Fibroblast of lung (primary cell): ENCODE data around the gene C17orf50. TPM values are rescaled to one million over a fixed set of nuclear protein-coding genes. Genes with fewer than 3 reads are reported as not detected.

Experiments used
- DNase-seq, 2 donors: peaks; one replicate each; pipeline versions ENCODE4 v3.0.0 to v3.0.0-alpha.2; 2010; ENCODE audit warnings: low read depth in 2 of 2
- H2AFZ ChIP-seq: 2 replicates; pipeline ENCODE4 v1.5.1; 2012; ENCODE audit warnings: low read length, control low read depth, inconsistent platforms
- H3K27ac ChIP-seq: 2 replicates; pipeline ENCODE4 v1.5.1; 2011; ENCODE audit warnings: low read length, control low read depth; ENCODE audit not compliant: insufficient read depth
- H3K27me3 ChIP-seq: 2 replicates; pipeline ENCODE4 v1.5.1; 2011; ENCODE audit warnings: mild to moderate bottlenecking, low read length; ENCODE audit not compliant: control insufficient read depth, insufficient read depth
- H3K36me3 ChIP-seq: 2 replicates; pipeline ENCODE4 v1.5.1; 2011; ENCODE audit warnings: low read length; ENCODE audit not compliant: control insufficient read depth, insufficient read depth
- H3K4me1 ChIP-seq: 2 replicates; pipeline ENCODE4 v1.5.1; 2011; ENCODE audit warnings: low read length; ENCODE audit not compliant: control insufficient read depth, insufficient read depth; ENCODE audit errors: extremely low read depth
- H3K4me2 ChIP-seq: 2 replicates; pipeline ENCODE4 v1.5.1; 2011; ENCODE audit warnings: low read length, control low read depth; ENCODE audit not compliant: insufficient read depth; ENCODE audit errors: extremely low read depth
- H3K4me3 ChIP-seq, 4 experiments: fragments of 200-600 bp in 1 of 4; sonication (generic) in 1 of 4; replicated peaks in 1 of 4; 2 replicates each; pipeline ENCODE4 v1.5.1; 2011 to 2016; ENCODE audit warnings: low read length in 4 of 4, low read depth in 3 of 4, mild to moderate bottlenecking in 3 of 4, control low read depth in 2 of 4, inconsistent platforms in 1 of 4, mixed read lengths in 1 of 4; ENCODE audit not compliant: insufficient read depth in 1 of 4; ENCODE audit errors: control extremely low read depth in 1 of 4
- H3K79me2 ChIP-seq: 2 replicates; pipeline ENCODE4 v1.5.1; 2012; ENCODE audit warnings: mild to moderate bottlenecking, low read length, inconsistent platforms; ENCODE audit not compliant: control insufficient read depth, insufficient read depth
- H3K9ac ChIP-seq: 2 replicates; pipeline ENCODE4 v1.5.1; 2011; ENCODE audit warnings: mild to moderate bottlenecking, low read length, control low read depth; ENCODE audit not compliant: insufficient read depth
- H3K9me3 ChIP-seq: 2 replicates; pipeline ENCODE4 v1.5.1; 2012; ENCODE audit warnings: low read depth, low read length; ENCODE audit not compliant: control insufficient read depth, insufficient read depth
- H4K20me1 ChIP-seq: 2 replicates; pipeline ENCODE4 v1.5.1; 2011; ENCODE audit warnings: low read length; ENCODE audit not compliant: control insufficient read depth, insufficient read depth; ENCODE audit errors: extremely low read depth
- CTCF ChIP-seq, 2 donors: IDR thresholded peaks in 1 of 2; conservative IDR thresholded peaks in 1 of 2; 1 replicate in 1 of 2; 2 replicates in 1 of 2; pipeline ENCODE4 v1.5.1; 2011 to 2012; ENCODE audit warnings: low read length in 2 of 2, control low read depth in 1 of 2, inconsistent platforms in 1 of 2, low read depth in 1 of 2, mild to moderate bottlenecking in 1 of 2
- EZH2 ChIP-seq: IDR thresholded peaks from 2 replicates; pipeline ENCODE4 v1.5.1; 2012; ENCODE audit warnings: low read length, control low read depth, mild to moderate bottlenecking; ENCODE audit errors: missing control alignments
- polyA plus RNA-seq, 2 donors: library from polyadenylated mRNA; depleted of rRNA in 1 of 2; stranded (reverse) in 1 of 2; unstranded in 1 of 2; fragments of >200 nt; gene quantifications; 2 replicates each; pipeline ENCODE4 v1.2.1, GENCODE V29; 2011 to 2012; ENCODE audit warnings: missing spikeins in 1 of 2
- total RNA-seq: library from RNA; depleted of rRNA; stranded (reverse); fragments of >200 nt; gene quantifications from 2 replicates; pipeline ENCODE4 v1.2.1, GENCODE V29; 2014

Gene C17orf50
- total and polyA plus RNA-seq, 2 donors (not counting 1 experiment from before 2014, with no cell fraction given), result not detected

DNA sequence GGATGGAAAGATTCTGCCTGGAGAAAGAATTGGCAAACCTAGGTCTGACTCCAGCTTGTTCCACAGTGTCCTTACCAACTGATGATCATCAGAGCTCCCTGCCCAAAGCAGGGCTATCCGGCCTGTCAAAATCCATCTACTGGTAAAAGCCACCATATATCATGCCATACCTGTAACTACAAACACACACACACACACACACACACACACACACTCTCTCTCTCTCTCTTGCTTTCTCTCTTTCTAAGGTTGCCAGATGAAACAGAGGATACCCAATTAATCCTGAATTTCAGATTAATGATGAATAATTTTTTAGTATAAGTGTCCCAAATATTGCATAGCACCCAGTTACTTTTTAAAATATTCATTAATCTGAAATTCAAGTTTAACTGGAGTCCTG, 36.3 kb downstream of the C17orf50 start:
- H3K4me2 ChIP-seq, result no peak overlapping the region
- no peak overlapping the region for H3K4me3 ChIP-seq
- no peak for DNase-seq
- H3K9me3 ChIP-seq, result no peaks in the 10 kb centered on the region
- no peaks in the 10 kb centered on the region for H3K79me2 ChIP-seq
- H3K36me3 ChIP-seq, result no peaks in the 10 kb centered on the region
- TF ChIP-seq CTCF (conservative IDR thresholded peaks at IDR 0.05 in 1 of 2, IDR thresholded peaks at IDR 0.05 in 1 of 2; ENCODE audit: low read depth in 1 of 2, low read length in 2 of 2) (no peak), EZH2 (no peak)
- no peak overlapping the region for H3K27ac ChIP-seq
- no peaks in the 10 kb centered on the region for H3K4me1 ChIP-seq
- no peak overlapping the region for H2AFZ ChIP-seq
- no peak overlapping the region for H3K9ac ChIP-seq
- no peaks in the 10 kb centered on the region for H4K20me1 ChIP-seq
- H3K27me3 ChIP-seq, result peaks cover 66% of the 10 kb centered on the region

- H3K4me2 ChIP-seq, result no peak overlapping the region
- no peaks in the 10 kb centered on the region for H4K20me1 ChIP-seq
- no peak for DNase-seq
- H3K36me3 ChIP-seq, result no peaks in the 10 kb centered on the region
- no peak overlapping the region for H3K27ac ChIP-seq
- H3K4me3 ChIP-seq, result no peak overlapping the region
- H3K79me2 ChIP-seq, result no peaks in the 10 kb centered on the region
- no peak overlapping the region for H2AFZ ChIP-seq
- no peak overlapping the region for H3K9ac ChIP-seq
- TF ChIP-seq CTCF (conservative IDR thresholded peaks at IDR 0.05 in 1 of 2, IDR thresholded peaks at IDR 0.05 in 1 of 2; ENCODE audit: low read depth in 1 of 2, low read length in 2 of 2) (no peak), EZH2 (no peak)
- no peaks in the 10 kb centered on the region for H3K4me1 ChIP-seq
- H3K9me3 ChIP-seq, result no peaks in the 10 kb centered on the region
- peaks cover 62% of the 10 kb centered on the region for H3K27me3 ChIP-seq
These were observed 36.7 kb downstream of the C17orf50 start for GRCh38 chr17:35797370-35797769.

- Histone ChIP-seq H3K9ac (no peak overlapping the region), H3K27ac (no peak overlapping the region), H2AFZ (no peak overlapping the region), H3K36me3 (no peaks in the 10 kb centered on the region), H4K20me1 (no peaks in the 10 kb centered on the region), H3K4me1 (no peaks in the 10 kb centered on the region), H3K27me3 (peaks cover 58% of the 10 kb centered on the region), H3K4me2 (no peak overlapping the region), H3K79me2 (no peaks in the 10 kb centered on the region), H3K9me3 (no peaks in the 10 kb centered on the region), H3K4me3 (no peak overlapping the region)
- TF ChIP-seq EZH2 (no peak), CTCF (conservative IDR thresholded peaks at IDR 0.05 in 1 of 2, IDR thresholded peaks at IDR 0.05 in 1 of 2; ENCODE audit: low read depth in 1 of 2, low read length in 2 of 2) (no peak)
- no peak for DNase-seq
These were observed 37.2 kb downstream of the C17orf50 start for GRCh38 chr17:35797918-35798317.
